ENCODE data around the gene WIPF1.

DNA sequence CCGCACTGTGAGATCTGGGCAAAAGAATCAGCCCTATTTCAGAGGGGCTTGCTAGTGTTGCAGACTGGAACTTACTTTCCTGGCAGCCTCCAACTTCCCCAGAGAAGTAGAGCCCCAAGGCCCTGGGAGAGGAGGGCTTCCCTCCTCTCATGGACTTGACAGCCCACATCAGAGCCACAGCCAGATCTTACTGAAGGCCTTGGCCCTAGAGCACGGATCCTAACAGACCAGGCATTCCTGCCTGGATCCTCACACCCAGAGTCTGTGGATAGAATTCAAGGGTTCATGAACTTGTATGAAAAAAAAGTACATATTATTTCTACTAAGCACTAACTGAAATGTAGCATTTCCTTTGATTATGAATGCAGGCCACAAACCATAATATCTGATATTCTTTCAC lies 8.3 kb downstream of the WIPF1 start:
- TF ChIP-seq POLR2AphosphoS5 (IDR thresholded peaks at IDR 0.05; ENCODE audit: borderline replicate concordance, low read depth, low read length) (no peak), EZH2 (IDR thresholded peaks at IDR 0.05) (no peak), FOXP2 (optimal IDR thresholded peaks at IDR 0.05; ENCODE audit: control extremely low read depth, extremely low read length, insufficient read depth) (no peak)

All from SK-N-MC (cell line).